HepG2 (cell line): Measurements from ENCODE around the gene SLCO3A1. TPM values are rescaled to one million over a fixed set of nuclear protein-coding genes. Genes with fewer than 3 reads are reported as not detected.

Experiments
- ATAC-seq: fragments of 200-7000 bp; cut with Tn5 transposase; 3 replicates; pipeline ENCODE4 v1.9.1; 2020; ENCODE audit warnings: mild to moderate bottlenecking, moderate library complexity
- BruUV-seq: library from RNA; stranded (reverse); fragments of 400-500 nt; replicated peaks from 2 replicates; lab custom pipeline; 2021; lab: Mats Ljungman, UMichigan
- CTCF ChIA-PET: fragments of 300-600 bp; formaldehyde crosslinking; extraction: SDS; loops from one replicate; lab custom pipeline; 2021; ENCODE audit warnings: low total read pairs, inconsistent platforms, low intra/inter-chr PET ratio; lab: Yijun Ruan, JAX
- POLR2A ChIA-PET: fragments of 350-600 bp; sonication (Branson Sonifier 250); formaldehyde crosslinking; loops from one replicate; lab custom pipeline; 2020; ENCODE audit warnings: antibody characterized with exemption, inconsistent platforms; lab: Yijun Ruan, JAX
- DNase-seq: peaks from one replicate; pipeline ENCODE4 v3.0.0-alpha.2; 2015; ENCODE audit warnings: low spot score
- FAIRE-seq: peaks from 3 replicates; lab custom pipeline; 2011; peaks lifted over from hg19 to GRCh38; lab: Jason Lieb, UNC
- H2AFZ ChIP-seq: one replicate; pipeline ENCODE4 v1.6.1; 2011; ENCODE audit warnings: low read length, inconsistent platforms
- H3K27ac ChIP-seq: fragments of 300-600 bp; 3 replicates; pipeline ENCODE4 v1.8.0; 2011; ENCODE audit warnings: mixed run types, mild to moderate bottlenecking, mixed read lengths, low read length, inconsistent platforms; ENCODE audit not compliant: insufficient read depth; ENCODE audit errors: extremely low read length
- H3K27me3 ChIP-seq, 2 experiments: fragments of 200-600 bp in 1 of 2; 2 replicates in 1 of 2; 3 replicates in 1 of 2; pipeline versions ENCODE4 v1.6.0 to v1.8.0; 2011; ENCODE audit warnings: low read length in 2 of 2, mild to moderate bottlenecking in 2 of 2, moderate library complexity in 2 of 2, inconsistent platforms in 1 of 2; ENCODE audit not compliant: insufficient read depth in 2 of 2, control insufficient read depth in 1 of 2
- H3K36me3 ChIP-seq, 2 experiments: fragments of 200-600 bp in 1 of 2; replicated peaks in 1 of 2; 2 replicates in 1 of 2; 3 replicates in 1 of 2; pipeline versions ENCODE4 v1.5.1 to v1.8.0; 2011; ENCODE audit warnings: low read length in 2 of 2, inconsistent platforms in 1 of 2; ENCODE audit not compliant: insufficient read depth in 2 of 2, control insufficient read depth in 1 of 2
- H3K4me1 ChIP-seq: 2 replicates; pipeline ENCODE4 v1.5.1; 2012; ENCODE audit warnings: low read length, inconsistent platforms; ENCODE audit not compliant: insufficient read depth
- H3K4me2 ChIP-seq: 2 replicates; pipeline ENCODE4 v1.6.0; 2011; ENCODE audit warnings: low read depth, low read length, inconsistent platforms
- H3K4me3 ChIP-seq, 3 experiments: fragments of 200-600 bp in 1 of 3; sonication (generic), shearing (Covaris generic) in 1 of 3; replicated peaks in 1 of 3; 2 replicates each; pipeline ENCODE4 v1.5.1; 2011 to 2016; ENCODE audit warnings: low read length in 3 of 3, inconsistent platforms in 2 of 3, low read depth in 2 of 3, mild to moderate bottlenecking in 2 of 3, control low read depth in 1 of 3, mixed read lengths in 1 of 3; ENCODE audit not compliant: insufficient read depth in 1 of 3
- H3K79me2 ChIP-seq: one replicate; pipeline ENCODE4 v1.6.1; 2011; ENCODE audit warnings: low read length, inconsistent platforms; ENCODE audit not compliant: insufficient read depth
- H3K9ac ChIP-seq: 2 replicates; pipeline ENCODE4 v1.6.0; 2011; ENCODE audit warnings: mild to moderate bottlenecking, low read depth, low read length, inconsistent platforms; ENCODE audit not compliant: insufficient read depth
- H3K9me3 ChIP-seq: 2 replicates; pipeline ENCODE4 v1.5.1; 2012; ENCODE audit warnings: mild to moderate bottlenecking, low read length
- H4K20me1 ChIP-seq: 2 replicates; pipeline ENCODE4 v1.6.0; 2011; ENCODE audit warnings: inconsistent platforms, mild to moderate bottlenecking, low read length, moderate library complexity; ENCODE audit not compliant: insufficient read depth
- ATAD3A ChIP-seq: sonication (generic); formaldehyde crosslinking; IDR thresholded peaks from 2 replicates; pipeline ENCODE4 v1.4.0; 2020; ENCODE audit warnings: missing genetic modification reagents
- JUND ChIP-seq: sonication (generic); formaldehyde crosslinking; IDR thresholded peaks from 2 replicates; pipeline ENCODE4 v1.8.0; 2022; ENCODE audit warnings: mild to moderate bottlenecking, missing genetic modification reagents
- KAT8 ChIP-seq: IDR thresholded peaks from 2 replicates; pipeline ENCODE4 v1.6.1; 2016; ENCODE audit warnings: missing genetic modification reagents, missing compliant biosample characterization
- MTF1 ChIP-seq: sonication (generic); formaldehyde crosslinking; IDR thresholded peaks from 2 replicates; pipeline ENCODE4 v1.5.0; 2020; ENCODE audit warnings: missing genetic modification reagents
- MXI1 ChIP-seq: IDR thresholded peaks from 3 replicates; pipeline ENCODE4 v1.6.1; 2012; ENCODE audit warnings: low read depth, low read length, inconsistent platforms, borderline replicate concordance
- NCOA2 ChIP-seq: sonication (generic); formaldehyde crosslinking; IDR thresholded peaks from 2 replicates; pipeline ENCODE4 v1.8.0; 2022; ENCODE audit warnings: inconsistent platforms
- NFATC3 ChIP-seq: sonication (generic); formaldehyde crosslinking; IDR thresholded peaks from 2 replicates; pipeline ENCODE4 v1.5.1; 2020; ENCODE audit warnings: mild to moderate bottlenecking, missing genetic modification reagents
- NFYB ChIP-seq: sonication (generic); formaldehyde crosslinking; IDR thresholded peaks from 2 replicates; pipeline ENCODE4 v1.4.0; 2020; ENCODE audit warnings: missing genetic modification reagents
- PAX8 ChIP-seq: sonication (generic); formaldehyde crosslinking; IDR thresholded peaks from 2 replicates; pipeline ENCODE4 v1.8.0; 2022; ENCODE audit warnings: mild to moderate bottlenecking, missing genetic modification reagents, borderline replicate concordance
- REL ChIP-seq: sonication (generic); formaldehyde crosslinking; conservative IDR thresholded peaks from 2 replicates; pipeline ENCODE4 v1.8.0; 2022; ENCODE audit warnings: mild to moderate bottlenecking, missing genetic modification reagents, moderate library complexity
- SNAPC5 ChIP-seq: sonication (generic); formaldehyde crosslinking; IDR thresholded peaks from 2 replicates; pipeline ENCODE4 v1.8.1; 2023; ENCODE audit warnings: mild to moderate bottlenecking, missing genetic modification reagents, borderline replicate concordance
- STAG1 ChIP-seq: sonication (generic); formaldehyde crosslinking; IDR thresholded peaks from 2 replicates; pipeline ENCODE4 v1.4.0; 2020; ENCODE audit warnings: missing genetic modification reagents
- SYNCRIP ChIP-seq: fragments of 200-400 bp; formaldehyde crosslinking; IDR thresholded peaks from 2 replicates; pipeline ENCODE4 v1.6.1; 2018; ENCODE audit warnings: mild to moderate bottlenecking, low read depth, low read length; ENCODE audit not compliant: insufficient read depth
- ZKSCAN8 ChIP-seq: IDR thresholded peaks from 2 replicates; pipeline ENCODE4 v1.6.1; 2016; ENCODE audit warnings: borderline replicate concordance, missing genetic modification reagents, missing compliant biosample characterization
- ZNF18 ChIP-seq: sonication (generic); formaldehyde crosslinking; IDR thresholded peaks from 2 replicates; pipeline ENCODE4 v1.8.0; 2022; ENCODE audit warnings: mild to moderate bottlenecking, missing genetic modification reagents; ENCODE audit not compliant: insufficient replicate concordance
- ZNF205 ChIP-seq: IDR thresholded peaks from 2 replicates; pipeline ENCODE4 v1.6.1; 2018; ENCODE audit warnings: missing biosample characterization, missing genetic modification reagents
- ZNF225 ChIP-seq: sonication (generic); formaldehyde crosslinking; IDR thresholded peaks from 2 replicates; pipeline ENCODE4 v1.4.0; 2020; ENCODE audit warnings: mild to moderate bottlenecking, missing genetic modification reagents
- ZNF512 ChIP-seq: sonication (generic); formaldehyde crosslinking; IDR thresholded peaks from 2 replicates; pipeline ENCODE4 v1.4.0; 2020; ENCODE audit warnings: mild to moderate bottlenecking, missing genetic modification reagents
- WGBS: methylation state at CpG from one replicate; pipeline ENCODE4 v1.1.6; 2017; ENCODE audit warnings: low lambda C conversion rate; 5-methylcytosine and 5-hydroxymethylcytosine counted together
- in situ Hi-C: cut with HindIII; loops from 2 replicates; pipeline ENCODE4 v1.10.0; 2017; ENCODE audit warnings: low pct_unique_long_range_greater_than_20kb; ENCODE audit not compliant: extremely low pct_ligation_motif_present
- intact Hi-C: fragments of 100-400 bp; cut with micrococcal nuclease; formaldehyde crosslinking; loops from one replicate; pipeline ENCODE4 v1.10.0; 2022; ENCODE audit not compliant: unreplicated experiment
- polyA plus RNA-seq, 8 experiments: library from polyadenylated mRNA; depleted of rRNA in 3 of 8; stranded (reverse) in 7 of 8; unstranded in 1 of 8; fragments of >200 nt; fragmentation: Illumina TruSeq in 4 of 8; extraction: Trizol in 4 of 8; gene quantifications; 2 replicates each; pipeline versions ENCODE4 v1.2.1 to v1.2.3, GENCODE V29; 2011 to 2016; ENCODE audit warnings: low read depth in 4 of 8, missing spikeins in 1 of 8, mixed read lengths in 1 of 8; ENCODE audit not compliant: insufficient read depth in 1 of 8
- total RNA-seq, 5 experiments: library from RNA; depleted of rRNA; stranded (reverse); fragments of >200 nt; fragmentation: Illumina TruSeq; extraction: Trizol; gene quantifications; 2 replicates each; pipeline ENCODE4 v1.2.3, GENCODE V29; 2016; ENCODE audit warnings: low read depth in 1 of 5

Gene SLCO3A1
- total and polyA plus RNA-seq, 2 of the 13 experiments (the other 11 are each of a cell fraction or from before 2014, with no cell fraction given): 0.02 TPM; not detected in 1

GRCh38 chr15:91953432-91953831, 99.9 kb downstream of the SLCO3A1 start:
- FAIRE-seq (no peak), DNase-seq (no peak), ATAC-seq (no peak)
- no TSS peak for BruUV-seq
- no peak overlapping the region for H3K4me2 ChIP-seq
- no peaks in the 10 kb centered on the region for H4K20me1 ChIP-seq
- H3K79me2 ChIP-seq: no peaks in the 10 kb centered on the region
- ChIA-PET POLR2A (no interaction called here), CTCF (no interaction called here)
- H2AFZ ChIP-seq: no peak overlapping the region
- WGBS: 35% methylated on average over 7 of the region's 7 CpGs
- TF ChIP-seq SNAPC5 (CRISPR knock-in tag) (no peak), JUND (CRISPR knock-in tag) (no peak), NFYB (CRISPR knock-in tag) (no peak), ZNF205 (no peak), ZKSCAN8 (CRISPR knock-in tag) (no peak), STAG1 (CRISPR knock-in tag) (no peak), ZNF512 (no peak), PAX8 (CRISPR knock-in tag) (no peak), MXI1 (no peak), ATAD3A (CRISPR knock-in tag) (no peak), ZNF225 (CRISPR knock-in tag) (no peak), KAT8 (CRISPR knock-in tag) (no peak), MTF1 (CRISPR knock-in tag) (no peak), ZNF18 (CRISPR knock-in tag) (no peak), REL (CRISPR knock-in tag) (no peak), NFATC3 (CRISPR knock-in tag) (no peak), SYNCRIP (no peak), NCOA2 (CRISPR knock-in tag) (no peak)
- H3K4me3 ChIP-seq: no peak overlapping the region
- H3K4me1 ChIP-seq: no peaks in the 10 kb centered on the region
- H3K27ac ChIP-seq: no peak overlapping the region
- in situ Hi-C loops (no loop called here), intact Hi-C loops (no loop called here)
- H3K27me3 ChIP-seq: peaks cover 0 to 5% of the 10 kb centered on the region in 2 experiments; a peak in 3 of 5 replicates
- no peaks in the 10 kb centered on the region for H3K9me3 ChIP-seq
- H3K36me3 ChIP-seq: no peaks in the 10 kb centered on the region
- no peak overlapping the region for H3K9ac ChIP-seq
